Measurements from ENCODE around the gene PDE11A. TPM values are rescaled to one million over a fixed set of nuclear protein-coding genes. Genes with fewer than 3 reads are reported as not detected.
A peak's percentile ranks its signal among the peaks of the same experiment; 100 is the strongest.
"Not testable (repeated sequence)": the region's sequence is repeated elsewhere in the genome, so short reads cannot be mapped to it uniquely, and the experiment has no call there.

Gene PDE11A
- total RNA-seq, 4 donors from 2014 or later: 0.11 to 1.2 (median 0.26) TPM

DNA sequence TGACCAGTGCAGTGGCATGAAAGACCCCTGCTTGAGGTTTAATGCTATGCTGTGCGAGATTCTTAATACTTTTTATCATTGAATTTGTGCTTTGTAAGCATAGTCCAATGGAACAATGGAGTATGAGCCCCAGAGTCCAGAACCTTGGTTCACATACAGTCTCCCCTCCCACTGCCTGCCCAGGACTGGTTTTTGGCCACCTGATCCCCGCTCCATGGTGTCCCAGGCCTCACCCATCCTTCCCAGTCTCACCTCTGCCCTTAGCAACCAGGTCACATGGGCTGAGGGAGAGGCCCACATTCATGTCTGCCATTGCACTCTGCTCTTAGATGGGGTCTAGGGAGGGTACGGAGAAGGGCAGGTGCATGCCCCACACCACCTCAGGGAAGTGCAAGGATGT is 6.3 kb downstream of the PDE11A start:
- H3K4me3 ChIP-seq (ENCODE audit: low read depth, poor library complexity, severe bottlenecking): no peak overlapping the region
- no peak for DNase-seq (ENCODE audit: low spot score in 2 of 2)
- TF ChIP-seq POLR2A (IDR thresholded peaks at IDR 0.05): no peak
- TF ChIP-seq CTCF (IDR thresholded peaks at IDR 0.05): no peak
- WGBS, 2 donors: 89 to 94% methylated on average over 3 of the region's 3 CpGs
- intact Hi-C loops (cut with DNase I; ENCODE audit: low total_unique reads): no loop called here

GRCh38 chr2:178059681-178060080 is 12.9 kb downstream of the PDE11A start:
- no peak for DNase-seq (ENCODE audit: low spot score in 2 of 2)
- no peak for TF ChIP-seq CTCF (IDR thresholded peaks at IDR 0.05)
- TF ChIP-seq POLR2A (IDR thresholded peaks at IDR 0.05): no peak
- intact Hi-C loops (cut with DNase I; ENCODE audit: low total_unique reads): no loop called here
- H3K4me3 ChIP-seq (ENCODE audit: low read depth, poor library complexity, severe bottlenecking): no peak overlapping the region
- WGBS, 2 donors: 44 to 66% methylated on average over 2 of the region's 2 CpGs

- 56 to 74% methylated on average over 2 of the region's 2 CpGs for WGBS, 2 donors
- no peak overlapping the region for H3K4me3 ChIP-seq (ENCODE audit: low read depth, poor library complexity, severe bottlenecking)
- no peak for TF ChIP-seq CTCF (IDR thresholded peaks at IDR 0.05)
- intact Hi-C loops (cut with DNase I; ENCODE audit: low total_unique reads): no loop called here
- peak in 1 of 2 donors; percentile 75 for DNase-seq (ENCODE audit: low spot score in 2 of 2)
Observed at GRCh38 chr2:178059111-178059510, 13.5 kb downstream of the PDE11A start.

DNA sequence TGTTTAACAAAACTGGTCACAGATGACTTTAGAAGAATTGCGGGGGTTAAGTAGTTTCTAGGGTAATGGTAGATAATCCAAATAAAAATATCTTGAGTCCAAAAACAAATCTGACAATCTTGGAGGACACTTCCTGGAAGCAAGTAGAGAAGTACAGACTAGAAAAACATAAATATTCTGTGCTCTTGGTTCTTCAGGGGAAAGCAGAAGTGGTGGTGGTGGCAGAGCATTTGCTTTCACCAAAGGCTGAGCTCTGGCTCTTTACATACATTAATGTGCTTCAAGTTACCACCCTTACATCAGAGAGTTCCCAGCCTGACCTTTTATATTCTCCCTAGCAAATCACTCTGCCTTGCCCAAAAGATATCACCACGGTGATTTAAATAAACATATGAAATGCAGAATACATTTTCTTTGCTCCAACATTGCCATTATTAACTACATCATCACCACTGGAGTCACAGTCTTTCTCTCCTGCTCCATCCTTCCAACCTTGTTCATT is 15.3 kb downstream of the PDE11A start:
- WGBS, 2 donors: 68 to 78% methylated on average over 2 of the region's 2 CpGs
- H3K4me3 ChIP-seq (ENCODE audit: low read depth, poor library complexity, severe bottlenecking): no peak overlapping the region
- intact Hi-C loops (cut with DNase I; ENCODE audit: low total_unique reads): no loop called here
- TF ChIP-seq POLR2A (IDR thresholded peaks at IDR 0.05) (no peak), CTCF (IDR thresholded peaks at IDR 0.05) (no peak)
- DNase-seq (ENCODE audit: low spot score in 2 of 2): no peak

- 89 to 95% methylated on average over 1 of the region's 1 CpG for WGBS, 2 donors
- TF ChIP-seq POLR2A (IDR thresholded peaks at IDR 0.05) (no peak), CTCF (IDR thresholded peaks at IDR 0.05) (no peak)
- no peak for DNase-seq (ENCODE audit: low spot score in 2 of 2)
- H3K4me3 ChIP-seq (ENCODE audit: low read depth, poor library complexity, severe bottlenecking): no peak overlapping the region
- intact Hi-C loops (cut with DNase I; ENCODE audit: low total_unique reads): no loop called here
Observed at GRCh38 chr2:178056345-178056744, 16.2 kb downstream of the PDE11A start.

- DNase-seq (ENCODE audit: low spot score in 2 of 2); intact Hi-C loops (cut with DNase I; ENCODE audit: low total_unique reads); H3K4me3 ChIP-seq (ENCODE audit: low read depth, poor library complexity, severe bottlenecking): not testable (repeated sequence)
- WGBS, 2 donors: 77 to 100% methylated on average over 2 of the region's 2 CpGs
Observed at GRCh38 chr2:178051257-178051656, 21.3 kb downstream of the PDE11A start.

All from lower leg skin (tissue), 4 donors.